Cerebellar nuclear complex (tissue), 1 donor: Measurements from ENCODE around the gene IER5.

Source experiments
- DNase-seq, 2 experiments: peaks; one replicate each; lab custom pipeline; 2025; lab: John Stamatoyannopoulos, UW

The IER5 gene

GRCh38 chr1:181099152-181100014 lies 10.9 kb downstream of the IER5 start:
- no peak for DNase-seq

GRCh38 chr1:181100015-181100905 lies 11.8 kb downstream of the IER5 start:
- no peak for DNase-seq

- no peak for DNase-seq
Measured at GRCh38 chr1:181100934-181101333, 12.4 kb downstream of the IER5 start.

- DNase-seq = no peak
Measured at GRCh38 chr1:181101581-181102226, 13.2 kb downstream of the IER5 start.

- no peak for DNase-seq
Measured at GRCh38 chr1:181102841-181103240, 14.3 kb downstream of the IER5 start.

GRCh38 chr1:181103399-181103798 lies 14.9 kb downstream of the IER5 start:
- DNase-seq = no peak

- DNase-seq = no peak
Measured at GRCh38 chr1:181104042-181104789, 15.7 kb downstream of the IER5 start.

- no peak for DNase-seq
Measured at GRCh38 chr1:181104790-181105133, 16.3 kb downstream of the IER5 start.

- peak; percentile 38 to 70 for DNase-seq
Measured at GRCh38 chr1:181105134-181106021, 16.9 kb downstream of the IER5 start.

GRCh38 chr1:181106022-181106312 lies 17.5 kb downstream of the IER5 start:
- DNase-seq = no peak

- no peak for DNase-seq
Measured at GRCh38 chr1:181106479-181106878, 18.0 kb downstream of the IER5 start.

GRCh38 chr1:181107711-181108110 lies 19.2 kb downstream of the IER5 start:
- no peak for DNase-seq

GRCh38 chr1:181108304-181108867 lies 19.9 kb downstream of the IER5 start:
- DNase-seq = no peak

GRCh38 chr1:181110013-181110412 lies 21.5 kb downstream of the IER5 start:
- no peak for DNase-seq

- no peak for DNase-seq
Measured at GRCh38 chr1:181111559-181111958, 23.1 kb downstream of the IER5 start.

- no peak for DNase-seq
Measured at GRCh38 chr1:181112071-181112929, 23.8 kb downstream of the IER5 start.

- DNase-seq = no peak
Measured at GRCh38 chr1:181113059-181113641, 24.6 kb downstream of the IER5 start.

- no peak for DNase-seq
Measured at GRCh38 chr1:181114574-181115367, 26.3 kb downstream of the IER5 start.

- DNase-seq = no peak
Measured at GRCh38 chr1:181115368-181115684, 26.8 kb downstream of the IER5 start.
